Adrenal gland (tissue), 12 donors: ENCODE data around the gene LEPROT. TPM values are rescaled to one million over a fixed set of nuclear protein-coding genes. Genes with fewer than 3 reads are reported as not detected.

Experiments
- DNase-seq, 7 donors: peaks; one replicate each; pipeline ENCODE4 v3.0.0-alpha.2; 2019 to 2020
- H3K27ac ChIP-seq, 5 donors: fragments of 200-600 bp; sonication (generic) in 4 of 5; 1 replicate in 3 of 5; 2 replicates in 2 of 5; pipeline versions ENCODE4 v1.5.1 to v1.8.0; 2016 to 2020; ENCODE audit warnings: mild to moderate bottlenecking in 1 of 5
- H3K27me3 ChIP-seq: fragments of 200-600 bp; 2 replicates; pipeline ENCODE4 v1.8.0; 2021
- H3K36me3 ChIP-seq, 2 donors: fragments of 200-600 bp; replicated peaks in 1 of 2; 1 replicate in 1 of 2; 2 replicates in 1 of 2; pipeline versions ENCODE4 v1.5.1 to v1.8.0; 2018 to 2022
- H3K4me1 ChIP-seq, 2 donors: fragments of 200-600 bp; replicated peaks in 1 of 2; 1 replicate in 1 of 2; 2 replicates in 1 of 2; pipeline versions ENCODE4 v1.5.1 to v1.8.0; 2018 to 2021
- H3K4me3 ChIP-seq, 4 donors: fragments of 200-600 bp; sonication (generic) in 3 of 4; one replicate each; pipeline ENCODE4 v1.5.1; 2016 to 2018
- H3K9me3 ChIP-seq, 3 donors: fragments of 200-600 bp; sonication (generic) in 1 of 3; replicated peaks in 1 of 3; 1 replicate in 2 of 3; 2 replicates in 1 of 3; pipeline versions ENCODE4 v1.5.1 to v1.8.0; 2016 to 2021
- CTCF ChIP-seq, 6 experiments: fragments of 450-650 bp in 4 of 6; fragments of 200-600 bp in 2 of 6; sonication (generic) in 1 of 6; IDR thresholded peaks; 1 replicate in 5 of 6; 2 replicates in 1 of 6; pipeline versions ENCODE4 v1.5.1 to v1.8.0; 2016 to 2021; ENCODE audit warnings: antibody characterized with exemption in 6 of 6, mild to moderate bottlenecking in 2 of 6, moderate library complexity in 1 of 6
- POLR2A ChIP-seq, 2 donors: fragments of 450-650 bp; IDR thresholded peaks; one replicate each; pipeline ENCODE4 v1.6.1; 2017; ENCODE audit warnings: antibody characterized with exemption in 2 of 2, mild to moderate bottlenecking in 2 of 2, moderate library complexity in 1 of 2
- WGBS, 4 donors: extraction: QIAGEN DNeasy Blood & Tissue Kit in 2 of 4; methylation state at CpG; one replicate each; pipeline versions ENCODE4 v1.1.5 to v1.1.7; 2013 to 2017; 5-methylcytosine and 5-hydroxymethylcytosine counted together
- intact Hi-C, 2 donors: fragments of 100-400 bp; cut with DNase I; formaldehyde crosslinking; loops; one replicate each; pipeline versions ENCODE4 v1.14.1 to v1.15.0; 2022 to 2023
- polyA plus RNA-seq, 3 donors: library from polyadenylated mRNA; stranded (reverse); fragments of 200-250 nt in 2 of 3; fragments of 350-450 nt in 1 of 3; fragmentation: Illumina TruSeq in 1 of 3; extraction: RNeasy Lipid Tissue Mini Kit (QIAGEN cat#74804) in 1 of 3; gene quantifications; one replicate each; pipeline ENCODE4 v1.2.3, GENCODE V29; 2013 to 2014
- total RNA-seq, 9 donors: library from RNA; depleted of rRNA in 4 of 9; stranded (reverse); fragments of >200 nt in 4 of 9; fragments of 120-200 nt in 1 of 9; fragmentation: NEBNext Ultra II Directional in 1 of 9; extraction: Animal tissue kit (Norgen Biotek cat#: 25700) in 1 of 9; gene quantifications; one replicate each; pipeline versions ENCODE4 v1.1.0 to v1.2.4, GENCODE V29; 2013 to 2023
- donor health status: healthy with polysubstance abuse.
- donor health status: Bipolar disorder and iron deficiency.
- donor health status: DM: yes; HTN: yes; CAD: no.
- donor health status: DM: no; HTN: no; CAD: no.
- donor health status: DM: no; HTN: no; CAD: no.
- donor health status: DM: yes; HTN: yes; CAD: no.

LEPROT gene
- total and polyA plus RNA-seq, 12 donors = 35.4 to 155 (median 93.1) TPM

DNA sequence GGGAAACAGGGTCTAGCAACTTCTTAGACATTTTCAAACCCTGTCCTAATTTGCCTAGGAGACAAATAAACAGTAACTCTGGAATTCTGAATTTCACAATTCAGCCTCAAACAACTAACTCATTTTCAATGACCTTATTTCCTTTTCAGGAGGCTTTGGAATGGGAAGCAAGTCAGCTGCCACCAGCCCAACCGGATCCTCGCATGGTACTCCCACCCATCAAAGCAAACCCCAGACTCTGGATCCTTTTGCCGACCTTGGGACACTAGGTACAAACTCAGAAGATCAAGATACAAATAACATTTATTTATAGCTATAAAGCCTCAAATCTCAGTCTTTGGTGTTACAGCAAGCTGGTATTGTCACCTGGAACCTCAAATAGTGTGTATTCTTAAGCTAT lies 18.9 kb upstream of the LEPROT start:
- no peak for DNase-seq
- H3K27ac ChIP-seq = no peak overlapping the region
- no peaks in the 10 kb centered on the region for H3K27me3 ChIP-seq
- 77 to 88% (median 85%) methylated on average over 3 of the region's 3 CpGs for WGBS, 4 donors
- no peaks in the 10 kb centered on the region for H3K36me3 ChIP-seq
- intact Hi-C loops = no loop called here
- H3K4me1 ChIP-seq = no peaks in the 10 kb centered on the region
- H3K9me3 ChIP-seq = no peaks in the 10 kb centered on the region
- no peak for TF ChIP-seq CTCF (IDR thresholded peaks at IDR 0.05)
- no peak for TF ChIP-seq POLR2A (IDR thresholded peaks at IDR 0.05)
- no peak overlapping the region for H3K4me3 ChIP-seq

GRCh38 chr1:65404941-65405340 lies 15.5 kb upstream of the LEPROT start:
- Histone ChIP-seq H3K27me3 (no peaks in the 10 kb centered on the region), H3K36me3 (no peaks in the 10 kb centered on the region), H3K4me3 (no peak overlapping the region), H3K27ac (no peak overlapping the region), H3K4me1 (no peaks in the 10 kb centered on the region), H3K9me3 (no peaks in the 10 kb centered on the region)
- TF ChIP-seq CTCF (IDR thresholded peaks at IDR 0.05) (no peak), POLR2A (IDR thresholded peaks at IDR 0.05) (no peak)
- no peak for DNase-seq
- intact Hi-C loops = no loop called here

DNA sequence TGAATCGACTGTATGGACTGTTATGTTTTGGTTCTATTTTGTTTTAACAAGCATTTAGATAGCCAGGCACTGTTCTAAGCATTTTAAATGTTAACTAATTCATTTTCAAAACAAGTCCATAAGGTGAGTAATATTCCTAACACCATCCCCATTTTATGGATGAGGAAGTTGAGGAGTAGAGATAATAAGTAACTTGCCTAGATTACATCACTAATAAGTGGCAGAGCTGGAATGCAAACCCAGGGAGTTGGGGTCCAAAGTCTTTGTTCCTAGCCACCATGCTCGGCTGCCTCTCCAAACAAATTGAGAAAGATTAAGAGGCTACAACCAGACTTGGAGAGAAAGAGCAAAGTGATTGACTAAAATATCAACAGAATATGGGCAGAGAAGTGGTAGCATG lies 12.6 kb upstream of the LEPROT start:
- Histone ChIP-seq H3K36me3 (no peaks in the 10 kb centered on the region), H3K27me3 (no peaks in the 10 kb centered on the region), H3K4me1 (no peaks in the 10 kb centered on the region), H3K27ac (no peak overlapping the region), H3K9me3 (no peaks in the 10 kb centered on the region), H3K4me3 (no peak overlapping the region)
- 86 to 92% (median 89%) methylated on average over 2 of the region's 2 CpGs for WGBS, 4 donors
- intact Hi-C loops = no loop called here
- TF ChIP-seq CTCF (IDR thresholded peaks at IDR 0.05) (no peak), POLR2A (IDR thresholded peaks at IDR 0.05) (no peak)
- DNase-seq = no peak

DNA sequence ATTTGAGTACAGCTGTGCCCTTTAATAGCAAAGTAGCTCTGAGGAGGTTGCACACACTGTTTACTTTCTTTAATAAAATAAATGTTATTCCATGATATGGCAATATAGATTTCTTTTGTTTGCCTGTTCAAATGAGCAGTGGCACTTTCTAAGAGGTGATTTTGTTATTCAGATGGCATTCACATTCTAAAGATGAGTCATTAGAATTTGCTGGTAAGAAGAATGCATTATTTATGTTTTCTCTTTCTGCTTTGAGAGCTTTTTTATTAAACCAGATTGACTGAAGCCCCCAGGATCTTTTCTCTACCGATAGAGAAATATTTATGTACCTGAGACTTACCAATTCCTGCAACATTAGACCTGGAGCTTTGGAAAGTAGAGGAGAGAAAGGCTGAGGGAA lies 11.2 kb upstream of the LEPROT start:
- Histone ChIP-seq H3K27me3 (no peaks in the 10 kb centered on the region), H3K36me3 (no peaks in the 10 kb centered on the region), H3K4me1 (no peaks in the 10 kb centered on the region), H3K9me3 (no peaks in the 10 kb centered on the region), H3K27ac (no peak overlapping the region), H3K4me3 (no peak overlapping the region)
- no peak for DNase-seq
- intact Hi-C loops = no loop called here
- TF ChIP-seq POLR2A (IDR thresholded peaks at IDR 0.05) = no peak
- no peak for TF ChIP-seq CTCF (IDR thresholded peaks at IDR 0.05)
- 65 to 81% (median 76%) methylated on average over 1 of the region's 1 CpG for WGBS, 4 donors
